Astrocyte of the spinal cord (primary cell): Measurements from ENCODE around the gene SCD5.

ENCODE experiments used
- DNase-seq: peaks from one replicate; pipeline ENCODE4 v3.0.0; 2011; ENCODE audit warnings: low read depth, low spot score
- H3K4me3 ChIP-seq: 2 replicates; pipeline ENCODE4 v1.5.1; 2011; ENCODE audit warnings: low read depth, mild to moderate bottlenecking, low read length, moderate library complexity
- in situ Hi-C: cut with HindIII; loops from 2 replicates; pipeline ENCODE4 v1.10.0; 2017; ENCODE audit warnings: low sequenced_read_pairs
- TF ChIP-seq, protein P1 (sequence below): IDR thresholded peaks from 2 replicates; pipeline ENCODE4 v1.5.1; 2012; ENCODE audit warnings: low read depth, mild to moderate bottlenecking, low read length, inconsistent platforms

Gene SCD5

DNA sequence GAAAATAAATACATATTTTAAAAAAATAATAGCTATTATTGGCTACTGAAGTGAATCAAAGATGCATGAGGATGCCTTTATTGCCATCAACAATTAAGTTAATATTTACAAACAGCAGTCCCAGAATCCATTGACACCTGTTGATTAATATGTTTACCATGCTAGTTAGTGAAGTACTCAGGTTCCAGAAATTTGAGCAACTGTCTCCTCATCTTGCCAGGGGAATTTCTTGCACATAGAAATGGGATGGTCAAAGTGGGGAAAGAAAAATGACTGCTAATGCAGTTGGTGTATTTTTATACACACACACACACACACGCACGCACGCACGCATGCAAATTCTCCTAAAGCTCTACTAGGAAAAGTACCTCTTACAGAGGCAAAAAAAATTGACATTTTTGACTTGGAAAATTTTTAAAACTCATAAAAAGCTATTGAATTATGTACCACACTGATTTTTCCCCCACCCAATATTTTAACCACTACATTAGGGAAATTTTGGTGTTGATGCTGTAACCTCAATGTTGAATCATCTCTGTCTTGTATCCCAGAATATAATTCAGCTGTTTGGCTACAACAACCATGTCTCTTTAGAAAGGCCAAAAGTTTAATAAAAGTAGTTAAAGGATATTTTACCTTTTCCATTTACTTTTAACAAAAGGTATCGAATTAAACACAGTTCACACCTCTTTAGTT lies 131.5 kb downstream of the SCD5 start:
- TF ChIP-seq, protein P1, sequence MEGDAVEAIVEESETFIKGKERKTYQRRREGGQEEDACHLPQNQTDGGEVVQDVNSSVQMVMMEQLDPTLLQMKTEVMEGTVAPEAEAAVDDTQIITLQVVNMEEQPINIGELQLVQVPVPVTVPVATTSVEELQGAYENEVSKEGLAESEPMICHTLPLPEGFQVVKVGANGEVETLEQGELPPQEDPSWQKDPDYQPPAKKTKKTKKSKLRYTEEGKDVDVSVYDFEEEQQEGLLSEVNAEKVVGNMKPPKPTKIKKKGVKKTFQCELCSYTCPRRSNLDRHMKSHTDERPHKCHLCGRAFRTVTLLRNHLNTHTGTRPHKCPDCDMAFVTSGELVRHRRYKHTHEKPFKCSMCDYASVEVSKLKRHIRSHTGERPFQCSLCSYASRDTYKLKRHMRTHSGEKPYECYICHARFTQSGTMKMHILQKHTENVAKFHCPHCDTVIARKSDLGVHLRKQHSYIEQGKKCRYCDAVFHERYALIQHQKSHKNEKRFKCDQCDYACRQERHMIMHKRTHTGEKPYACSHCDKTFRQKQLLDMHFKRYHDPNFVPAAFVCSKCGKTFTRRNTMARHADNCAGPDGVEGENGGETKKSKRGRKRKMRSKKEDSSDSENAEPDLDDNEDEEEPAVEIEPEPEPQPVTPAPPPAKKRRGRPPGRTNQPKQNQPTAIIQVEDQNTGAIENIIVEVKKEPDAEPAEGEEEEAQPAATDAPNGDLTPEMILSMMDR = no peak
- in situ Hi-C loops = no loop called here
- no peak for DNase-seq
- no peak overlapping the region for H3K4me3 ChIP-seq

DNA sequence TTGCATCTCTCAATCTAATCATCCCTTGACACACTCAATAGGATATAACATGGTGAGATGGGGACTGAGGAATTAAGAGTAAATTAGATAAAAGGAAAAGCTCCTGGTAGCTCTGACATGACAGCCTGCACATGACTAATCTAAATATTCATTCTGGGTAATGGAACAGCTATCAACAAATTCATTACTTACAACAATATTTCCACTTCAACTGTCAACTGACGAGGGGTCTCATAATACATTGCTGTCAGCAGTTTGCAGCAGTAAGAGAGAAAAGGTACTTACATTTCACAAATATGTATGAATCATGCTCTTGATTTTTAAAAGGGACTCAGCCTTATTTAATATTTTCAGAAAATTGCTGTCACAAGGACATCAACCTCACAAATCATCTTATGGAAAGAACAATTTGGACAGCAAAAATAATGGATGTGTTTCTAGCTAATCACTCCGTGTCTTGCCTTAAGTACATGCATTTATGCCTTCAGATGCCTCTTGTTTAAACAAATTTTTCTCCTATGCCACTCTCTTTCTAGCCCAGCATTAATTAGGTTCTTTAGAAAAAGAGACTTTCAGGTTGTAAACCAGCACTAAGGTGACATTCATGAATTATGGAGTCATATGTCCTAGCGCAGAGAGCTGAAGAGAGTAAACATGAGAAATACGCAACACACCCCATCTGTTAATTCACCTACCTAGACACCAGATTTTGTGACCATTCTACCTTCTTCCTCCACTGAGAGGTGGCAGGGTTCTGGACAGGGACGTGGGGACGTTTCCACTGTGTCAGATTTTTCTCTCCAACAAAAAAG lies 137.2 kb downstream of the SCD5 start:
- TF ChIP-seq, protein P1 = no peak
- H3K4me3 ChIP-seq = no peak overlapping the region
- DNase-seq = no peak
- in situ Hi-C loops = no loop called here

DNA sequence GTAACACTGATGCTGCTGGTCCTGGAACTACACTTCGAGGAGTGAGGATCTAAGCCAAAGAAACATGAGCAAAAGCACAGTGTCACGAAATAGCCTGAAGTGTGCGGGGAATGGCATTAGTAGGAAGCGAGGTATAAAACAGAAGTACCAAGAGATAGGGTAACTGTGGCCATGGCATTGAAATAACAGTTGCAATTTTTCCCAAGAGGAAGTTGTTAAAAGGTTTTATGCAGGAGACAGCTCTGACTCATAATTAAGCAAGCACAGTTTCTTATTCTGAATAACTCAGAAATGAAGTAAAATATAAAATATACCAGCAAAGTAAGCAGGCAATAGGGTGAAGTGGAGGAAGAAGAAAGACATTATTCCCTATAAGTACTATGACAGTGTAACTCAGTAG lies 146.5 kb downstream of the SCD5 start:
- TF ChIP-seq, protein P1 = no peak
- no peak overlapping the region for H3K4me3 ChIP-seq
- peak; percentile 27 for DNase-seq
- in situ Hi-C loops = no loop called here

DNA sequence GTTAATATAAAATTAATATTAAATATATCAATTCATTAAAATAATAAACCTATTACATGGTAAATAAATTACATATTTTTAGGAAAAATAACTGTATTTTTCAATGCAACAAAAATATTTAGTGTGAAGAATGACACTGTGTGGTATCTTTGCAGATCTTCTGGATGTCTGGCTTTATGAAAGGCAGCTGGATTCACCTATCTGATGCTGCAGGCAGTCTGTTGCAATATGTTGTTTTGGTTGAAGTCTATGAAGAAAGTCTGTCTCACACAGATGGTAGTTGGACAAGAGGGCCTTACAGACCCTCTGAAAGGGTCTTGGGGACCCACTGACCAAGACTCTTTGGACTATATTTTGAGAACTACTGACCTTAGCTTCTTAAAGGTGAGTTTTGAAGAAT lies 147.7 kb downstream of the SCD5 start:
- TF ChIP-seq, protein P1 = no peak
- DNase-seq = no peak
- H3K4me3 ChIP-seq = no peak overlapping the region
- in situ Hi-C loops = no loop called here

DNA sequence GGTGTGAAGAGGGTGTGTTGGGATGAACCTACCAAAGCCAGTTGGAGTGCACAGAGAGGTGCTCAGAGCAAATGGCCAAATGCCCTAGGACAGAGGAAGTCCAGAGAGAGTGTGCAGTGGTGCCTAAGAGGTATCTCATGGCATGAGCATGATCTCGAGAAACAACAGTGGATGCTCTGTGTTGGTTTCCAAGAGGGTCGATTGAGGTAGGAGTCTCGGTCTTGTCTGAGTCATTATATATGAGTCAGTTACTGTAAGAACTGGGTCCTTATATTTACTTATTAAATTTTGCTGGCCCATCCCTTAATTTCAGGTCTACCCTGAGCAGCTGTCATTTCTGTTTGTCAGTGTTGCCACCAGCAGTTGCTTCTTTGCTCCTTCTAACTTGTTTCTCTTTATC lies 150.2 kb downstream of the SCD5 start:
- no peak overlapping the region for H3K4me3 ChIP-seq
- in situ Hi-C loops = no loop called here
- peak; percentile 57 for DNase-seq
- TF ChIP-seq, protein P1 = no peak

GRCh38 chr4:82645936-82646565 lies 152.5 kb downstream of the SCD5 start:
- H3K4me3 ChIP-seq = no peak overlapping the region
- DNase-seq = no peak
- in situ Hi-C loops = no loop called here
- TF ChIP-seq, protein P1 = no peak
